ENCODE data around the gene IFIT3. TPM values are rescaled to one million over a fixed set of nuclear protein-coding genes. Genes with fewer than 3 reads are reported as not detected.
A peak's percentile ranks its signal among the peaks of the same experiment; 100 is the strongest.

Gene IFIT3
- total and polyA plus RNA-seq, 9 of the 15 experiments (the other 6 are each of a cell fraction or from before 2014, with no cell fraction given) = 0.23 to 2.2 (median 0.77) TPM

- H4K20me1 ChIP-seq (replicated peaks; ENCODE audit: control insufficient read depth, insufficient read depth, low read length) = no peaks in the 10 kb centered on the region
- 0% methylated on average over 3 of the region's 3 CpGs for WGBS (ENCODE audit: insufficient coverage, low coverage, missing lambda C conversion rate)
- H3K4me3 ChIP-seq = no peak overlapping the region
- H3K9me1 ChIP-seq (ENCODE audit: control insufficient read depth, insufficient read depth, low read length) = no peaks in the 10 kb centered on the region
- DNase-seq (ENCODE audit: extremely low read depth in 1 of 4, low spot score in 3 of 4) (peak in 1 of 4 experiments; percentile 44), ATAC-seq (peak; percentile 56), FAIRE-seq (peak; percentile 71)
- no peaks in the 10 kb centered on the region for H3K36me3 ChIP-seq (ENCODE audit: control insufficient read depth, insufficient read depth, low read length)
- in situ Hi-C loops (cut with MboI) (no loop called here), intact Hi-C loops (cut with micrococcal nuclease) (no loop called here)
- no peaks in the 10 kb centered on the region for H3K79me2 ChIP-seq (ENCODE audit: control insufficient read depth, insufficient read depth, low read length)
- peak overlapping the region; percentile 32; the same call in 1 of the 2 replicates for H3K4me2 ChIP-seq (ENCODE audit: insufficient read depth, low read length)
- CTCF ChIA-PET (ENCODE audit: low intra/inter-chr PET ratio) = no interaction called here
- peak overlapping the region; percentile 85 for H2AFZ ChIP-seq (ENCODE audit: low read depth, low read length)
- no peak overlapping the region for H3K27ac ChIP-seq (ENCODE audit: extremely low read depth, low read depth, low read length)
- BruUV-seq (replicated peaks) = no TSS peak
- peaks cover 0 to 28% of the 10 kb centered on the region in 2 experiments; a peak in 2 of 5 replicates for H3K4me1 ChIP-seq (replicated peaks in 1 of 2; ENCODE audit: control insufficient read depth in 2 of 2, insufficient read depth in 2 of 2, low read length in 2 of 2)
- no peak overlapping the region for H3K9ac ChIP-seq (ENCODE audit: insufficient read depth in 1 of 2, low read depth in 2 of 2, low read length in 2 of 2)
- POLR2A ChIA-PET = interaction anchor here (1.1 kb wide), 1 partner anchor 24 kb away, joined by 3 read pairs; no protein-coding TSS in a partner anchor
- no peaks in the 10 kb centered on the region for H3K27me3 ChIP-seq (ENCODE audit: control insufficient read depth in 2 of 2, insufficient read depth in 2 of 2, low read length in 2 of 2)
- H3K9me3 ChIP-seq (replicated peaks; ENCODE audit: control insufficient read depth, insufficient read depth, low read depth, low read length) = no peaks in the 10 kb centered on the region
- no peak for TF ChIP-seq ZNF699 (CRISPR knock-in tag; IDR thresholded peaks at IDR 0.05; ENCODE audit: insufficient replicate concordance)
- TF ChIP-seq FOXO4 (CRISPR knock-in tag; IDR thresholded peaks at IDR 0.05) = no peak
- no peak for TF ChIP-seq NR2F6 (CRISPR knock-in tag; IDR thresholded peaks at IDR 0.05)
- TF ChIP-seq KAT7 (CRISPR knock-in tag; IDR thresholded peaks at IDR 0.05; ENCODE audit: borderline replicate concordance) = no peak
- TF ChIP-seq TFAM (CRISPR knock-in tag; conservative IDR thresholded peaks at IDR 0.05) = no peak
- no peak for TF ChIP-seq JUND (IDR thresholded peaks at IDR 0.05; ENCODE audit: borderline replicate concordance, low read depth, low read length)
- 0 out of 3 replicates have a peak, but pooled peaks have one; percentile 12 for TF ChIP-seq JUND (tag; IDR thresholded peaks at IDR 0.05; ENCODE audit: borderline replicate concordance, low read depth, low read length)
- TF ChIP-seq CBFA2T3 (IDR thresholded peaks at IDR 0.05) = peak; percentile 73
- TF ChIP-seq ZNF79 (CRISPR knock-in tag; IDR thresholded peaks at IDR 0.05; ENCODE audit: low read depth) = no peak
- TF ChIP-seq CBX1 (IDR thresholded peaks at IDR 0.05; ENCODE audit: low read depth) = no peak
- no peak for TF ChIP-seq ZNF143 (CRISPR knock-in tag; IDR thresholded peaks at IDR 0.05)
- TF ChIP-seq MTF1 (CRISPR knock-in tag; IDR thresholded peaks at IDR 0.05; ENCODE audit: borderline replicate concordance) = no peak
- no peak for TF ChIP-seq THRB (CRISPR knock-in tag; conservative IDR thresholded peaks at IDR 0.05)
- TF ChIP-seq CCAR2 (IDR thresholded peaks at IDR 0.05; ENCODE audit: low read depth, low read length) = no peak
- peak; percentile 65 for TF ChIP-seq EP300 (IDR thresholded peaks at IDR 0.05; ENCODE audit: low read length)
- TF ChIP-seq ZNF316 (IDR thresholded peaks at IDR 0.05) = no peak
- TF ChIP-seq ZNF398 (CRISPR knock-in tag; IDR thresholded peaks at IDR 0.05) = no peak
- TF ChIP-seq CBFA2T2 (conservative IDR thresholded peaks at IDR 0.05) = peak; percentile 58
- no peak for TF ChIP-seq PHF8 (IDR thresholded peaks at IDR 0.05; ENCODE audit: borderline replicate concordance, low read length)
- no peak for TF ChIP-seq ZNF224 (CRISPR knock-in tag; IDR thresholded peaks at IDR 0.05)
Measured at GRCh38 chr10:89371987-89372386, 44.2 kb downstream of the IFIT3 start.

Measured in K562 (cell line).